ENCODE data around the gene LPP. TPM values are rescaled to one million over a fixed set of nuclear protein-coding genes. Genes with fewer than 3 reads are reported as not detected.

The LPP gene
- total and polyA plus RNA-seq, 2 of the 4 experiments (the other 2 are of a cell fraction) = 16.0 to 130 TPM

DNA sequence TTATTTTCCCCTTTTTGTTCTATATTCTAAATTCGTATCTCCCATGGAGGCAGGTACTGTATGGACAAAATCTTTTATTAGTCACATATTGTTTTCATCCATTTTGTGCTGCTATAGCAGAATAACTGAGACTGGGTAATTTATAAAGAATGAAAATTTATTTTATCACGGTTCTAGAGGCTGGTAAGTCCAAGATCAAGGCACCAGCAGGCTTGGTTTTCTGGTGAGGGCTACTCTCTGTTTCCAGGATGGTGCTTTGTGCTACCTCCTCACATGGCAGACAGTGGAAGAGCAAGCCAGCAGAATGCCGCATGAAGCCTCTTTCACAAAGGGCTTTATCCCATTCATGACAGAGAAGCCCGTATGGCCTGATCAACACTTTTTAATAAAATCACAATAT is 595.9 kb downstream of the LPP start:
- Histone ChIP-seq H2BK5ac (ENCODE audit: low read depth, low read length, poor library complexity, severe bottlenecking) (no peak overlapping the region), H2BK15ac (ENCODE audit: low read depth, low read length) (no peak overlapping the region), H3K14ac (replicated peaks; ENCODE audit: low read depth, low read length) (no peak overlapping the region), H3K27me3 (ENCODE audit: control insufficient read depth, insufficient read depth, low read length) (no peaks in the 10 kb centered on the region), H3K4me2 (ENCODE audit: low read depth, low read length) (no peak overlapping the region), H3K9ac (ENCODE audit: low read depth, low read length) (no peak overlapping the region), H2AK5ac (ENCODE audit: low read depth, low read length) (no peak overlapping the region), H3K56ac (ENCODE audit: extremely low read depth, insufficient read depth, low read length) (no peak overlapping the region), H3K9me3 (ENCODE audit: control insufficient read depth, insufficient read depth, low read length) (no peaks in the 10 kb centered on the region), H3K4me1 (ENCODE audit: control insufficient read depth, insufficient read depth, low read length) (peaks cover 3% of the 10 kb centered on the region; the same call in 1 of the 2 replicates), H4K91ac (ENCODE audit: insufficient read depth, low read depth, low read length) (no peak overlapping the region), H3K27ac (ENCODE audit: insufficient read depth, low read length) (no peak overlapping the region), H3K23ac (ENCODE audit: low read depth, low read length) (no peak overlapping the region), H3K36me3 (ENCODE audit: control insufficient read depth, insufficient read depth, low read length) (peaks cover 3% of the 10 kb centered on the region; the same call in 1 of the 2 replicates), H3K79me1 (ENCODE audit: low read depth in 1 of 2, low read length in 2 of 2) (peaks cover 22 to 41% of the 10 kb centered on the region in 2 experiments), H2BK20ac (ENCODE audit: low read depth, low read length) (no peak overlapping the region), H2BK120ac (ENCODE audit: low read depth, low read length) (no peak overlapping the region), H2AK9ac (replicated peaks; ENCODE audit: low read depth, low read length, poor library complexity) (no peak overlapping the region), H4K20me1 (ENCODE audit: insufficient read depth, low read length) (peaks cover 19% of the 10 kb centered on the region; the same call in 1 of the 2 replicates), H4K8ac (ENCODE audit: low read depth in 2 of 2, low read length in 2 of 2) (no peak overlapping the region), H2AFZ (replicated peaks; ENCODE audit: low read length, poor library complexity) (no peak overlapping the region), H3K4ac (ENCODE audit: low read depth, low read length) (no peak overlapping the region), H3K9me1 (ENCODE audit: insufficient read depth, low read length) (peaks cover 14% of the 10 kb centered on the region), H4K5ac (ENCODE audit: low read depth, low read length) (no peak overlapping the region), H3K18ac (ENCODE audit: low read depth, low read length) (no peak overlapping the region), H3K4me3 (ENCODE audit: insufficient read depth, low read depth, low read length) (no peak overlapping the region)
- WGBS, 2 experiments (ENCODE audit: extremely low coverage in 2 of 2, insufficient read length in 1 of 2) = 100% methylated on average over 1 of the region's 4 CpGs; no CpG with 5 or more reads in 1 of the 2 experiments
- CTCF ChIA-PET = no interaction called here
- intact Hi-C loops (cut with micrococcal nuclease) = no loop called here
- in situ Hi-C loops (cut with MboI; ENCODE audit: low sequenced_read_pairs) = loop anchor here (25.0 kb wide), 1 partner anchor 1013 kb away; the partner anchor contains the start of gene BCL6
- DNase-seq (no peak), ATAC-seq (ENCODE audit: low read depth) (no peak)
- BruUV-seq (replicated peaks) = no TSS peak
- POLR2A ChIA-PET (ENCODE audit: unreplicated experiment) = no interaction called here
- TF ChIP-seq SMC3 (IDR thresholded peaks at IDR 0.05; ENCODE audit: low read depth, low read length) = no peak
- no peak for TF ChIP-seq RAD21 (IDR thresholded peaks at IDR 0.05; ENCODE audit: low read length)
- TF ChIP-seq RCOR1 (IDR thresholded peaks at IDR 0.05; ENCODE audit: insufficient replicate concordance, low read length) = no peak
- TF ChIP-seq CHD1 (IDR thresholded peaks at IDR 0.05; ENCODE audit: low read depth, low read length) = no peak
- TF ChIP-seq BHLHE40 (IDR thresholded peaks at IDR 0.05; ENCODE audit: low read depth, low read length) = no peak
- TF ChIP-seq POLR2A (IDR thresholded peaks at IDR 0.05; ENCODE audit: low read depth, low read length) = no peak
- TF ChIP-seq NFE2L2 (IDR thresholded peaks at IDR 0.05; ENCODE audit: low read depth, low read length) = no peak
- TF ChIP-seq MXI1 (IDR thresholded peaks at IDR 0.05; ENCODE audit: borderline replicate concordance, low read depth, low read length) = no peak
- no peak for TF ChIP-seq RFX5 (IDR thresholded peaks at IDR 0.05; ENCODE audit: low read depth, low read length)
- TF ChIP-seq MAFK (IDR thresholded peaks at IDR 0.05; ENCODE audit: low read depth, low read length) = no peak
- TF ChIP-seq FOS (IDR thresholded peaks at IDR 0.05; ENCODE audit: low read depth, low read length) = no peak
- TF ChIP-seq, protein P1, sequence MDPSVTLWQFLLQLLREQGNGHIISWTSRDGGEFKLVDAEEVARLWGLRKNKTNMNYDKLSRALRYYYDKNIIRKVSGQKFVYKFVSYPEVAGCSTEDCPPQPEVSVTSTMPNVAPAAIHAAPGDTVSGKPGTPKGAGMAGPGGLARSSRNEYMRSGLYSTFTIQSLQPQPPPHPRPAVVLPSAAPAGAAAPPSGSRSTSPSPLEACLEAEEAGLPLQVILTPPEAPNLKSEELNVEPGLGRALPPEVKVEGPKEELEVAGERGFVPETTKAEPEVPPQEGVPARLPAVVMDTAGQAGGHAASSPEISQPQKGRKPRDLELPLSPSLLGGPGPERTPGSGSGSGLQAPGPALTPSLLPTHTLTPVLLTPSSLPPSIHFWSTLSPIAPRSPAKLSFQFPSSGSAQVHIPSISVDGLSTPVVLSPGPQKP (IDR thresholded peaks at IDR 0.05; ENCODE audit: borderline replicate concordance, low read depth, low read length) = no peak
- TF ChIP-seq, protein P2, sequence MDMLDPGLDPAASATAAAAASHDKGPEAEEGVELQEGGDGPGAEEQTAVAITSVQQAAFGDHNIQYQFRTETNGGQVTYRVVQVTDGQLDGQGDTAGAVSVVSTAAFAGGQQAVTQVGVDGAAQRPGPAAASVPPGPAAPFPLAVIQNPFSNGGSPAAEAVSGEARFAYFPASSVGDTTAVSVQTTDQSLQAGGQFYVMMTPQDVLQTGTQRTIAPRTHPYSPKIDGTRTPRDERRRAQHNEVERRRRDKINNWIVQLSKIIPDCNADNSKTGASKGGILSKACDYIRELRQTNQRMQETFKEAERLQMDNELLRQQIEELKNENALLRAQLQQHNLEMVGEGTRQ (IDR thresholded peaks at IDR 0.05; ENCODE audit: low read depth, low read length) = no peak
- no peak for TF ChIP-seq CEBPB (IDR thresholded peaks at IDR 0.05; ENCODE audit: low read depth, low read length)
- TF ChIP-seq MAZ (IDR thresholded peaks at IDR 0.05; ENCODE audit: borderline replicate concordance, low read depth, low read length) = no peak
- TF ChIP-seq, protein P3, sequence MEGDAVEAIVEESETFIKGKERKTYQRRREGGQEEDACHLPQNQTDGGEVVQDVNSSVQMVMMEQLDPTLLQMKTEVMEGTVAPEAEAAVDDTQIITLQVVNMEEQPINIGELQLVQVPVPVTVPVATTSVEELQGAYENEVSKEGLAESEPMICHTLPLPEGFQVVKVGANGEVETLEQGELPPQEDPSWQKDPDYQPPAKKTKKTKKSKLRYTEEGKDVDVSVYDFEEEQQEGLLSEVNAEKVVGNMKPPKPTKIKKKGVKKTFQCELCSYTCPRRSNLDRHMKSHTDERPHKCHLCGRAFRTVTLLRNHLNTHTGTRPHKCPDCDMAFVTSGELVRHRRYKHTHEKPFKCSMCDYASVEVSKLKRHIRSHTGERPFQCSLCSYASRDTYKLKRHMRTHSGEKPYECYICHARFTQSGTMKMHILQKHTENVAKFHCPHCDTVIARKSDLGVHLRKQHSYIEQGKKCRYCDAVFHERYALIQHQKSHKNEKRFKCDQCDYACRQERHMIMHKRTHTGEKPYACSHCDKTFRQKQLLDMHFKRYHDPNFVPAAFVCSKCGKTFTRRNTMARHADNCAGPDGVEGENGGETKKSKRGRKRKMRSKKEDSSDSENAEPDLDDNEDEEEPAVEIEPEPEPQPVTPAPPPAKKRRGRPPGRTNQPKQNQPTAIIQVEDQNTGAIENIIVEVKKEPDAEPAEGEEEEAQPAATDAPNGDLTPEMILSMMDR (conservative IDR thresholded peaks at IDR 0.05; ENCODE audit: low read depth, low read length) = no peak
- dilution Hi-C loops (cut with HindIII; ENCODE audit: low sequenced_read_pairs, unreplicated experiment) = no loop called here
